ENCODE data around the gene TLK2.

TLK2 gene

DNA sequence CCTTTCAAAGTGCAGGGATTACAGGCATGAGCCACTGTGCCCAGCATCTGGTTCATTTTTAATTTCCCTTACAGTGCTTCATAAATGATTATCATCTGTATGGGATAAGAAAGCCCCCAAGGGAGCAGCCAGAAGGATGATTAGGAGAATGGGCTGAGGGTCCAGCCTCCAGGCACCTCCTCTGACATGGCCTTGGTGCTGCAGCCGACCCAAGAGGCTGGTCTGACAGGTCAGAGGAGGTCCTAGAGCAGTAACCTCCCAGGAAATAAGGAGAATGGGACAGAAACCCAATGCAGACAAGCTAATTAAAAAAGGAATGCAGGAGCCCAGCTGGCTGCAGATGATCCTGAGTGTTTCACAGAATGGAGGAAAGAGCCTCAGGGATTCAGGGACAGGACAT lies 177.8 kb downstream of the TLK2 start:
- no peak for DNase-seq (ENCODE audit: low read depth)
- TF ChIP-seq MYC (IDR thresholded peaks at IDR 0.05; ENCODE audit: low read depth, low read length), result no peak
- TF ChIP-seq MAX (IDR thresholded peaks at IDR 0.05; ENCODE audit: low read depth, low read length), result no peak
- TF ChIP-seq POLR2A (IDR thresholded peaks at IDR 0.05; ENCODE audit: extremely low read depth, insufficient read length), result no peak
- TF ChIP-seq CTCF (IDR thresholded peaks at IDR 0.05; ENCODE audit: low read depth, low read length), result no peak

GRCh38 chr17:62657145-62657665 lies 178.6 kb downstream of the TLK2 start:
- no peak for DNase-seq (ENCODE audit: low read depth)
- H3K4me3 ChIP-seq (ENCODE audit: low read depth, low read length), result no peak overlapping the region
- TF ChIP-seq MYC (IDR thresholded peaks at IDR 0.05; ENCODE audit: low read depth, low read length) (no peak), POLR2A (IDR thresholded peaks at IDR 0.05; ENCODE audit: extremely low read depth, insufficient read length) (no peak), MAX (IDR thresholded peaks at IDR 0.05; ENCODE audit: low read depth, low read length) (no peak), CTCF (IDR thresholded peaks at IDR 0.05; ENCODE audit: low read depth, low read length) (no peak)

More for the DNA sequence above, 177.8 kb downstream of the TLK2 start:
- H3K4me3 ChIP-seq (ENCODE audit: low read depth, low read length), result no peak overlapping the region

DNA sequence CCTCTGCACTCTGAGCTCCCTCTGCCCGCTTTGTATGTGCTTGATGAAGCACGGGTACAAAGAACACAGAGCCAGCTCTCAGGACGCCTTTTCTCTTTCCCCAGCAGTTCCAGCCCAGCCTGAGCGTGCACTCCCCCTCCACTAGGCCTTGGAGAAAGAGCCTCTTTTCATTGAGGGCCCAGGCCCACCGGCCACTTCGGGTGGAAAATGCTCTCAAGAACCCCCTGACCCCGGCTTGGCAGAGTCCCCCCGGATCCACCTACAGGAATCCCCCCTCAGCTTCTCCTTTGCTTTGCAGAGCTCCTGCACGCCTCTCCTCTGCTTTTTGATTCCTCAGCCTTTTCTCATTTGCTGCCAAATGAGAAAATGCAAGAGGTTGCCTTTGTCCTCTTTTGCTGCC lies 179.1 kb downstream of the TLK2 start:
- no peak overlapping the region for H3K4me3 ChIP-seq (ENCODE audit: low read depth, low read length)
- DNase-seq (ENCODE audit: low read depth), result no peak

GRCh38 chr17:62658136-62658920 lies 179.7 kb downstream of the TLK2 start:
- H3K4me3 ChIP-seq (ENCODE audit: low read depth, low read length), result no peak overlapping the region
- no peak for TF ChIP-seq POLR2A (IDR thresholded peaks at IDR 0.05; ENCODE audit: extremely low read depth, insufficient read length)
- no peak for TF ChIP-seq CTCF (IDR thresholded peaks at IDR 0.05; ENCODE audit: low read depth, low read length)
- no peak for TF ChIP-seq MAX (IDR thresholded peaks at IDR 0.05; ENCODE audit: low read depth, low read length)
- TF ChIP-seq MYC (IDR thresholded peaks at IDR 0.05; ENCODE audit: low read depth, low read length), result no peak
- no peak for DNase-seq (ENCODE audit: low read depth)

More for the DNA sequence above, 179.1 kb downstream of the TLK2 start:
- TF ChIP-seq CTCF (IDR thresholded peaks at IDR 0.05; ENCODE audit: low read depth, low read length), result no peak
- no peak for TF ChIP-seq MAX (IDR thresholded peaks at IDR 0.05; ENCODE audit: low read depth, low read length)
- no peak for TF ChIP-seq MYC (IDR thresholded peaks at IDR 0.05; ENCODE audit: low read depth, low read length)
- TF ChIP-seq POLR2A (IDR thresholded peaks at IDR 0.05; ENCODE audit: extremely low read depth, insufficient read length), result no peak

DNA sequence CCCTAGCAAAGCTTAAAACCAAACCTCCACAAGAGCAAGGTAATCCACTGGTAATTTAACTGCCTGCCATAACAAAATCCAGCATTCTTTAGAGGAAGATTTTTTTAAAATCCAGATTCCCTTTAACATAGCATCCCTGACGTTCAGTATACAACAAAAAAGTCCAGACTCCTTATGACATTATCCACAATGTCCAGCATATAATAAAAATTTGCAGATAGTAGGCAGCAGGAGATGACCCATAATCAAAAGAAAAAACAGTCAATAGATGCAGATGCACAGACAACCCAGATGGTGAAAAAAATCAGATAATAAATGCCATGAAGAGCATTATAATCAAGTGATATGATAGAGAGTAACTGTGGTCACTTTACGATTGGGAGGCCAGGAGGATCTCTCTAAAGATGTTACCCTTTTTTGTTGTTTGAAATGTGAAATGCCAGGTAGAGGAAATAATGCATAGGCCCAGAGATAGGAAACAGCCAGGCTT lies 182.0 kb downstream of the TLK2 start:
- no peak overlapping the region for H3K4me3 ChIP-seq (ENCODE audit: low read depth, low read length)
- TF ChIP-seq MYC (IDR thresholded peaks at IDR 0.05; ENCODE audit: low read depth, low read length) (no peak), CTCF (IDR thresholded peaks at IDR 0.05; ENCODE audit: low read depth, low read length) (no peak)
- no peak for DNase-seq (ENCODE audit: low read depth)

All from NB4 (cell line).